Uterus (tissue), 2 donors: ENCODE measurements around the gene ULK4.

ENCODE experiments used
- CTCF ChIP-seq, 4 experiments: fragments of 200-600 bp in 2 of 4; fragments of 450-650 bp in 2 of 4; sonication (generic) in 2 of 4; IDR thresholded peaks; one replicate each; pipeline ENCODE4 v1.5.1; 2016 to 2019; ENCODE audit warnings: antibody characterized with exemption in 4 of 4, mild to moderate bottlenecking in 2 of 4, moderate library complexity in 1 of 4
- POLR2A ChIP-seq, 2 donors: fragments of 450-650 bp; IDR thresholded peaks; one replicate each; pipeline ENCODE4 v1.6.1; 2016; ENCODE audit warnings: antibody characterized with exemption in 2 of 2, mild to moderate bottlenecking in 1 of 2, moderate library complexity in 1 of 2

- TF ChIP-seq CTCF (IDR thresholded peaks at IDR 0.05) (no peak), POLR2A (IDR thresholded peaks at IDR 0.05) (no peak)
Observed at GRCh38 chr3:41652506-41652905, 309.4 kb downstream of the ULK4 start.
